Fibroblast of pulmonary artery (primary cell): ENCODE measurements around the gene COPRS.
"Not testable (repeated sequence)": the region's sequence is repeated elsewhere in the genome, so short reads cannot be mapped to it uniquely, and the experiment has no call there.

ENCODE experiments used
- DNase-seq: peaks from one replicate; pipeline ENCODE4 v3.0.0-alpha.2; 2010; ENCODE audit warnings: low read depth
- H3K4me3 ChIP-seq: replicated peaks from 2 replicates; pipeline ENCODE4 v1.5.1; 2011; ENCODE audit warnings: low read depth, mild to moderate bottlenecking, control low read depth, low read length, moderate library complexity
- CTCF ChIP-seq: IDR thresholded peaks from 2 replicates; pipeline ENCODE4 v1.5.1; 2011; ENCODE audit warnings: mild to moderate bottlenecking, control low read depth, low read length, inconsistent platforms; ENCODE audit errors: missing control alignments

The COPRS gene

GRCh38 chr17:31824766-31825360 is 34.2 kb downstream of the COPRS start:
- no peak for DNase-seq
- no peak overlapping the region for H3K4me3 ChIP-seq
- TF ChIP-seq CTCF = no peak

DNA sequence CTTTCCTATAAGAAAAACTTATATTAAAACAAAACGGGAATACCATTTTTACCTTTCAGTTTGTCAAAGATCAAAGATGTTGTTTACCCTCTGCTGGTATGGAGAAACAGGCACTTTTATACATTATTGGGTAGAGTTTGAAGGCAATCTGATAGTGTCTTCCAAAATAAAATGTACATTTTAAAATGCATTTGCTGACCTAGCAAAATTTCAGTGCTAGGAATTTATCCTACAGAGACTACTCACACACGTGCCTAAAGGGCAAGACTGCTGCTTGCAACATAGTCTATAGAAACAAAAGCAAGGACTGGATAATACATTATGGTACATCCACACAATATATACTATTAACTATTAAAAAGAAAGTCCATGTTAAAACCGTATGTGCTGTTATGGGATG is 36.0 kb downstream of the COPRS start:
- TF ChIP-seq CTCF = no peak
- DNase-seq = no peak
- H3K4me3 ChIP-seq = no peak overlapping the region

- no peak for TF ChIP-seq CTCF
- H3K4me3 ChIP-seq = no peak overlapping the region
- peak; percentile 35 for DNase-seq
These were observed 38.2 kb downstream of the COPRS start for GRCh38 chr17:31820691-31821435.

DNA sequence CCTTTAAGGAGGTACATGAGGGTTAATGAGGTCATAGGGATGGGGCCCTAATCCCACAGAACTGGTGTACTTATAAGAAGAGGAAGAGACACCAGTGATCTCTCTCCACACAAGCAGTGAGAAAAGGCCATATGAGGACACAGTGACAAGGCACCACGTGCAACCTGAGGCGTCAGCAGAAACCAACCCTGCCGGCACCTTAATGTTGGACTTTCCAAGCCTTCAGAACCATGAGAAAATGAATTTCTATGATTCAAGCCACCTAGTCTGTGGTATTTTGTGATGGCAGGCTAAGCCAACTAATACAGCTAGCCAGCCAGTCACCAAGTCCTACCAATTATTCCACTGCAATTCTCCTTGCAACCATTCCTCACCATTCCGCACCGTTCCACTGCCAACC is 39.5 kb downstream of the COPRS start:
- DNase-seq = no peak
- no peak for TF ChIP-seq CTCF

DNA sequence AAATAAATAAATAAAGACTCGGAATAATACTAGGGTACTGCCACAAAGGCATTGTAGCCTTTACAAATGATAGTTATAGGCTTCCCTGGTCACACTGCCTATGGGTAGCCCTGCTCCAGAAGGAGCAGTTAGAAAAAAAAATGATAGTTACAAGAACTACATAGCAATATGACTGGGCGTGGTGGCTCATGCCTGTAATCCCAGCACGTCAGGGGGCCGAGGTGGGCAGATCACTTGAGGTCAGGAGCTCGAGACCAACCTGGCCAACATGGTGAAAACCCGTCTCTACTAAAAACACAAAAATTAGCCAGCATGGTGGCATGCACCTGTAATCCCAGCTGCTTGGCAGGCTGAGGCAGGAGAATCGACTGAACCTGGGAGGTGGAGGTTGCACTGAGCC is 40.2 kb downstream of the COPRS start:
- not testable (repeated sequence) for DNase-seq

More for the DNA sequence above, 39.5 kb downstream of the COPRS start:
- no peak overlapping the region for H3K4me3 ChIP-seq

DNA sequence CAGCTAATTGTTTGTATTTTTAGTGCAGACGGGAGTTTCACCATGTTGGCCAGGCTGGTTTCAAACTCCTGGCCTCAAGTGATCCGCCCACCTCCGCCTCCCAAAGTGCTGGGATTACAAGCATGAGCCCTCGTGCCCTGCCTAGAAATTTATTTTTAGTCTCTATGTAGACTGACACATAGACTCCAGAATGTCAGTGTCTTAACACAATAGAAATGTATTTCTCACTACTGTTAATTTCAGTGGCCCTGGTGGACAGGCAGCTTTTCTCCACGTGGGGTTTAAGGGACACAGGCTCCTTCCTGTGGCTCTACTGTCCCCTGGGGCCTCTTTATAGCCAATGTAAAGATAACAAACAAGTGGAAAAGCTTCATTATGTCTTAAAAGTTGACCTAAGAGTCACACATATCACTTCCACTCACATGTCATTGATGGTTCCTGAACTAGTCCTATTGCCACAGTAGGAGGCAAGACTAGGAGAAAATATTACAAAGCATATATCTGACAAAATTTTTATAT is 43.8 kb downstream of the COPRS start:
- H3K4me3 ChIP-seq = no peak overlapping the region
- no peak for TF ChIP-seq CTCF
- no peak for DNase-seq

More for the DNA sequence above, 40.2 kb downstream of the COPRS start:
- not testable (repeated sequence) for H3K4me3 ChIP-seq

DNA sequence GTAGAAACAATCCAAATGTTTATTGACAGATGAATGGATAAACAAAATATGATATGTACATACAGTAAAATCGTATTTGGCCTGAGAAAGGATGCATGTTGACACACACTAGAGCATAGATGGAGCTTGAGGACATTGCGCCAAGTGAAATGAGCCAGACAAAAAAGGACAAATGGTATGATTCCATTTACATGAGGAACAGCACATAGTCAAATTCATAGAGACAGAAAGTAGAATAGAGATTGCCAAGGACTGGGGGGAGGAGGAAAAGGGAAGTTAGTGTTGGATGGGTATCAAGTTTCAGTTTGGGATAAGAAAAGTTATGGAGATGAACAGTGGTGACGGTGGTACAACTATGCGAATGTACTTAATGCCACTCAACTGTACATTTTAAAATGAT is 47.9 kb downstream of the COPRS start:
- no peak for TF ChIP-seq CTCF
- no peak overlapping the region for H3K4me3 ChIP-seq
- peak; percentile 49 for DNase-seq

DNA sequence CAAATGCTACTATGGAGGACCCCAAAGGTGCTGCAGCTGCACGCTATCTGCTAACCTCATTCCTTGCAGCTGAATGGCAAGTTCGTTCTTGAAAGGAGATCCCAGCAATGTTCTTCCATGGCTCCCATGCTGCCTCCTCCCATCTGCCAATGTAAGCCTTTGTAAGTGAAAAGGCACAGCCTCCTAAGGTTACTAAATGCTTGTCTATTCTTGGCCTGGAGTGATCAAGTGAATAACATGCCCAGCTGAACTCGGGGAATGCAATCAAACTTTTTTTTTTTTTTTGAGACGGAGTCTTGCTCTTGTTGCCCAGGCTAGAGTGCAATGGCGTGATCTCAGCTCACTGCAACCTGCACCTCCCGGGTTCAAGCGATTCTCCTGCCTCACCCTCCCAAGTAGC is 49.2 kb downstream of the COPRS start:
- not testable (repeated sequence) for DNase-seq, H3K4me3 ChIP-seq
